ENCODE measurements around the gene CGB1. TPM values are rescaled to one million over a fixed set of nuclear protein-coding genes. Genes with fewer than 3 reads are reported as not detected.
"Not testable (repeated sequence)": the region's sequence is repeated elsewhere in the genome, so short reads cannot be mapped to it uniquely, and the experiment has no call there.

Gene CGB1
- total RNA-seq = not detected

- H3K4me3 ChIP-seq; H3K27ac ChIP-seq; H3K27me3 ChIP-seq (replicated peaks; ENCODE audit: insufficient read depth); H3K9me3 ChIP-seq; H3K36me3 ChIP-seq; intact Hi-C loops (cut with DNase I); DNase-seq (ENCODE audit: low spot score); H3K4me1 ChIP-seq (replicated peaks): not testable (repeated sequence)
- 68% methylated on average over 18 of the region's 18 CpGs for WGBS
- TF ChIP-seq, protein P1, sequence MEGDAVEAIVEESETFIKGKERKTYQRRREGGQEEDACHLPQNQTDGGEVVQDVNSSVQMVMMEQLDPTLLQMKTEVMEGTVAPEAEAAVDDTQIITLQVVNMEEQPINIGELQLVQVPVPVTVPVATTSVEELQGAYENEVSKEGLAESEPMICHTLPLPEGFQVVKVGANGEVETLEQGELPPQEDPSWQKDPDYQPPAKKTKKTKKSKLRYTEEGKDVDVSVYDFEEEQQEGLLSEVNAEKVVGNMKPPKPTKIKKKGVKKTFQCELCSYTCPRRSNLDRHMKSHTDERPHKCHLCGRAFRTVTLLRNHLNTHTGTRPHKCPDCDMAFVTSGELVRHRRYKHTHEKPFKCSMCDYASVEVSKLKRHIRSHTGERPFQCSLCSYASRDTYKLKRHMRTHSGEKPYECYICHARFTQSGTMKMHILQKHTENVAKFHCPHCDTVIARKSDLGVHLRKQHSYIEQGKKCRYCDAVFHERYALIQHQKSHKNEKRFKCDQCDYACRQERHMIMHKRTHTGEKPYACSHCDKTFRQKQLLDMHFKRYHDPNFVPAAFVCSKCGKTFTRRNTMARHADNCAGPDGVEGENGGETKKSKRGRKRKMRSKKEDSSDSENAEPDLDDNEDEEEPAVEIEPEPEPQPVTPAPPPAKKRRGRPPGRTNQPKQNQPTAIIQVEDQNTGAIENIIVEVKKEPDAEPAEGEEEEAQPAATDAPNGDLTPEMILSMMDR (IDR thresholded peaks at IDR 0.05) = peak in 1 of 4 experiments; percentile 11
These were observed at the start of gene CGB1 for GRCh38 chr19:49036815-49037214. Gene CGB1, minus strand, starts transcription at chr19:49036895. Its CDS starts 184 bp downstream, at chr19:49036711.

- Histone ChIP-seq H3K27ac (peak overlapping the region; percentile 86), H3K27me3 (replicated peaks; ENCODE audit: insufficient read depth) (no peaks in the 10 kb centered on the region), H3K9me3 (no peaks in the 10 kb centered on the region), H3K36me3 (peaks cover 0 to 12% of the 10 kb centered on the region in 2 donors), H3K4me1 (replicated peaks) (peaks cover 11% of the 10 kb centered on the region), H3K4me3 (peak overlapping the region; percentile 85 to 95)
- TF ChIP-seq POLR2A (IDR thresholded peaks at IDR 0.05) (no peak), POLR2AphosphoS5 (IDR thresholded peaks at IDR 0.05) (no peak)
- intact Hi-C loops (cut with DNase I) = no loop called here
- 35% methylated on average over 11 of the region's 11 CpGs for WGBS
- no peak for DNase-seq (ENCODE audit: low spot score)
These were observed 49.6 kb upstream of the CGB1 start for GRCh38 chr19:49086296-49086695.

GRCh38 chr19:49085868-49086232, 49.2 kb upstream of the CGB1 start:
- no peak for TF ChIP-seq POLR2AphosphoS5 (IDR thresholded peaks at IDR 0.05)
- TF ChIP-seq, protein P1 (IDR thresholded peaks at IDR 0.05) = no peak
- TF ChIP-seq POLR2A (IDR thresholded peaks at IDR 0.05) = no peak
- intact Hi-C loops (cut with DNase I) = no loop called here
- H3K27me3 ChIP-seq (replicated peaks; ENCODE audit: insufficient read depth) = no peaks in the 10 kb centered on the region
- peak overlapping the region; percentile 86 for H3K27ac ChIP-seq
- WGBS = under 1% methylated on average over 14 of the region's 14 CpGs
- H3K36me3 ChIP-seq = peaks cover 0 to 8% of the 10 kb centered on the region in 2 donors
- H3K4me1 ChIP-seq (replicated peaks) = peaks cover 11% of the 10 kb centered on the region
- no peaks in the 10 kb centered on the region for H3K9me3 ChIP-seq
- H3K4me3 ChIP-seq = peak overlapping the region; percentile 85 to 95
- no peak for DNase-seq (ENCODE audit: low spot score)

DNA sequence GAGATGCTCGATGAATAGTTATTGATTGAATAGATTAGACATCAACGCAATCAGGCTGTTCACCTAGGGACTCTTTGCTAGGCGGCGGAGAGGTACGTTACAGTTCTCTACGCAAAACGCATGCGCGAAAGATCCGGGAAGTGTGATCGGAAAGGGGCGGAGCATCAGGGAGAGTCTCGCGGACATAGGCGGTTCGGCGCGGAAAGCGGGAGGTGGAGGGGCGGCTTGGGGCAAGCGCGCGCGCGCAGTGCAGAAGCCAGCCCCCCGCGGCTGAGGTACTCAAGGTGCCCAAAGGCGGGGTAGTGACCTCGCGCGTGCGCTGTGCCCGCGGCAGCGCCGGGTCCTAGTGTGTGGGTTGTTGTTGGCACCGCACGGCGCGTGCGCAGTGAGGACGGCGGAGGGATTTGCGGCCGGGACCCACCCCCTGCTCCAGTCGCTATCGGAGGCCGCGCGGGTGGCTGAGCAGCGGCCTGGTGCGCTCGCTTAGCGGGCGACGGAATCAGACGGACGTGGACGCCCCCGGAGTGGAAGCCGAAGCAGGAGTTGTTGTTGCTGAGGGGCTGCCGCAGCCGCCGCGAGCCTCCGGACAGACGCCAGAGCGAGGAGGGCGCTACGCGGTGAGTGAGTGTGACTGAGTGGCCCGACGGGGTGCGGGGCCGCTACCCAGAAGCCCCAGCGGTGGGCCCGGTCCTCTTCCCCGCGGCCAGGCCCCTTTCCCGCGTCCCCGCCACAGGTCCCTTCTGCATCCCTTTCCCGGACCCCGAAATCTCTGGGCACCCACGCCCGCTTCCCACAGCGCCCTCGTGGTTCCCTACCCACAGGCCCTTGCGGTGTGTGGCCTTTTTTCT, 48.5 kb upstream of the CGB1 start, which contains the start of gene SNRNP70:
Gene SNRNP70, plus strand, starts transcription at position 432 of the 848 bp plus-strand sequence. CDS start 964 bp downstream, outside the sequence.
- intact Hi-C loops (cut with DNase I) = no loop called here
- Histone ChIP-seq H3K27me3 (replicated peaks; ENCODE audit: insufficient read depth) (no peaks in the 10 kb centered on the region), H3K4me3 (peak within 1 kb of the TSS; percentile 85 to 95), H3K9me3 (no peaks in the 10 kb centered on the region), H3K36me3 (peaks cover 0 to 2% of the 10 kb centered on the region in 2 donors), H3K27ac (peak within 1 kb of the TSS; percentile 86), H3K4me1 (replicated peaks) (peaks cover 11% of the 10 kb centered on the region)
- DNase-seq (ENCODE audit: low spot score) = peak; percentile 98
- TF ChIP-seq POLR2AphosphoS5 (IDR thresholded peaks at IDR 0.05) (peak; percentile 97), POLR2A (IDR thresholded peaks at IDR 0.05) (peak; percentile 88)
- TF ChIP-seq, protein P1 (IDR thresholded peaks at IDR 0.05) = peak in 1 of 4 experiments; percentile 45
- under 1% methylated on average over 65 of the region's 89 CpGs for WGBS

DNA sequence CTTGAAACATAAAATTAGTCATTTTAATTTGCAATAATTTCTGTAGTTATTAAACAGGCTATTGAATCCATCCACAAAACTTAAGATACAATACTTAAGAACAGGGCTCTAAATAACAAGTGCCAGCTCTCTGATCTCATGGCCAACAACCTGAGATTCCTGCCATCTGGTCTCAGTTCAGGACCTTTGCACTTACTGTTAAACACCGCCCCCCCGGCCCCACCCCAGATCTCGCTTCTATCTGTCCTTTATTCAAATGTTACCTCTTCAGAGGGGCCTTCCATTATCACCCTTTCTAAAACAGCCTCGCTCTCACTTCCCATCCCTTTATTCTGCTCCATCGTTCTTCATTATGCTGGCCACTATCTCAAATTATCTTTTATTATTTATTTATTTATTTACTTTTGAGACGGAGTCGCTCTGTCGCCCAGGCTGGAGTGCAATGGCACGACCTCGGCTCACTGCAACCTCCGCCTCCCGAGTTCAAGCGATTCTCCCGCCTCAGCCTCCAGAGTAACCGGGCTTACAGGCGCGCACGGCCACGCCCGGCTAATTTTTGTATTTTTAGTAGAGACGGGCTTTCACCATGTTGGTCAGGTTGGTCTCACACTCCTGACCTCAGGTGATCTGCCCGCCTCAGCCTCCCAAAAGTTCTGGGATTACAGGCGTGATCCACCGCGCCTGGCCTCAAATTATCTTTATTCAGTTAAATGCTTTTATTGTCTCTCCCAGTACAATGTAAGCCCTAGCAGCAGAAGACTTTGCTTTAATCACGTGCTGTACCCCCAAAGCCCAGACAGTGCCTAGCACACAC, 47.7 kb upstream of the CGB1 start:
- H3K4me3 ChIP-seq = peak overlapping the region; percentile 85 to 95

More for the DNA sequence above, 47.7 kb upstream of the CGB1 start:
- intact Hi-C loops (cut with DNase I) = no loop called here
- Histone ChIP-seq H3K9me3 (no peaks in the 10 kb centered on the region), H3K27me3 (replicated peaks; ENCODE audit: insufficient read depth) (no peaks in the 10 kb centered on the region), H3K36me3 (no peaks in the 10 kb centered on the region), H3K4me1 (replicated peaks) (peaks cover 11% of the 10 kb centered on the region), H3K27ac (peak overlapping the region; percentile 86)
- DNase-seq (ENCODE audit: low spot score) = no peak
- no peak for TF ChIP-seq POLR2AphosphoS5 (IDR thresholded peaks at IDR 0.05)
- TF ChIP-seq POLR2A (IDR thresholded peaks at IDR 0.05) = no peak
- TF ChIP-seq, protein P1 (IDR thresholded peaks at IDR 0.05) = no peak
- WGBS = 62% methylated on average over 26 of the region's 26 CpGs

All from prostate gland (tissue), 2 donors.